Spleen (tissue), 11 donors: ENCODE data around the gene ANOS1. TPM values are rescaled to one million over a fixed set of nuclear protein-coding genes. Genes with fewer than 3 reads are reported as not detected.

Experiments
- DNase-seq: peaks from one replicate; pipeline ENCODE4 v3.0.0-alpha.2; 2020
- H3K27ac ChIP-seq, 8 donors: fragments of 200-600 bp; sonication (generic) in 7 of 8; 1 replicate in 4 of 8; 2 replicates in 4 of 8; pipeline versions ENCODE4 v1.5.0 to v1.8.0; 2016 to 2021; ENCODE audit warnings: inconsistent platforms in 4 of 8, mild to moderate bottlenecking in 4 of 8, moderate library complexity in 1 of 8
- H3K27me3 ChIP-seq, 7 donors: fragments of 200-600 bp; sonication (generic) in 6 of 7; replicated peaks in 1 of 7; 1 replicate in 4 of 7; 2 replicates in 3 of 7; pipeline versions ENCODE4 v1.5.0 to v1.8.0; 2016 to 2021; ENCODE audit warnings: inconsistent platforms in 3 of 7, mild to moderate bottlenecking in 1 of 7
- H3K36me3 ChIP-seq, 6 donors: fragments of 200-600 bp; sonication (generic) in 5 of 6; 1 replicate in 4 of 6; 2 replicates in 2 of 6; pipeline versions ENCODE4 v1.5.0 to v1.8.0; 2016 to 2021; ENCODE audit warnings: inconsistent platforms in 2 of 6
- H3K4me1 ChIP-seq, 6 donors: fragments of 200-600 bp; sonication (generic) in 5 of 6; 1 replicate in 3 of 6; 2 replicates in 3 of 6; pipeline versions ENCODE4 v1.5.0 to v1.8.0; 2016 to 2021; ENCODE audit warnings: inconsistent platforms in 3 of 6
- H3K4me3 ChIP-seq, 8 donors: fragments of 200-600 bp; sonication (generic) in 7 of 8; 1 replicate in 4 of 8; 2 replicates in 4 of 8; pipeline versions ENCODE4 v1.5.0 to v1.8.0; 2016 to 2021; ENCODE audit warnings: inconsistent platforms in 4 of 8, mild to moderate bottlenecking in 4 of 8, moderate library complexity in 2 of 8
- H3K9me3 ChIP-seq, 8 donors: fragments of 200-600 bp; sonication (generic) in 7 of 8; 1 replicate in 4 of 8; 2 replicates in 4 of 8; pipeline versions ENCODE4 v1.5.0 to v1.8.0; 2016 to 2021; ENCODE audit warnings: inconsistent platforms in 4 of 8
- POLR2A ChIP-seq, 3 donors: fragments of 450-650 bp; IDR thresholded peaks; one replicate each; pipeline ENCODE4 v1.5.1; 2017; ENCODE audit warnings: antibody characterized with exemption in 3 of 3, mild to moderate bottlenecking in 1 of 3
- POLR2AphosphoS5 ChIP-seq, 3 donors: sonication (generic); formaldehyde crosslinking; IDR thresholded peaks; one replicate each; pipeline ENCODE4 v1.5.1; 2017; ENCODE audit warnings: antibody characterized with exemption in 3 of 3
- WGBS, 5 donors: extraction: QIAGEN DNeasy Blood & Tissue Kit in 3 of 5; methylation state at CpG; one replicate each; pipeline versions ENCODE4 v1.1.5 to v1.1.7; 2013 to 2018; 5-methylcytosine and 5-hydroxymethylcytosine counted together
- intact Hi-C: fragments of 100-400 bp; cut with DNase I; formaldehyde crosslinking; loops from one replicate; pipeline ENCODE4 v1.15.0; 2023; ENCODE audit warnings: low total_unique reads
- polyA plus RNA-seq, 3 donors: library from polyadenylated mRNA; stranded (reverse); fragments of 200-250 nt; gene quantifications; one replicate each; pipeline ENCODE4 v1.2.1, GENCODE V29; 2013
- total RNA-seq, 7 donors: library from RNA; depleted of rRNA in 3 of 7; stranded (reverse); fragments of >200 nt in 3 of 7; fragmentation: NEBNext Ultra II Directional in 4 of 7; extraction: Animal tissue kit (Norgen Biotek cat#: 25700) in 4 of 7; gene quantifications; one replicate each; pipeline versions ENCODE4 v1.1.0 to v1.2.1, GENCODE V29; 2016 to 2021
- TF ChIP-seq, protein P1 (sequence below), 11 experiments: fragments of 200-600 bp in 7 of 11; fragments of 450-650 bp in 4 of 11; sonication (generic) in 4 of 11; IDR thresholded peaks in 8 of 11; conservative IDR thresholded peaks in 3 of 11; 1 replicate in 7 of 11; 2 replicates in 4 of 11; pipeline versions ENCODE4 v1.4.0 to v1.8.0; 2016 to 2021; ENCODE audit warnings: antibody characterized with exemption in 11 of 11, inconsistent platforms in 4 of 11, mild to moderate bottlenecking in 1 of 11
- donor health status: healthy with polysubstance abuse.
- donor health status: DM: no; HTN: no; CAD: no; lungs with moderate emphysema.
- donor health status: DM: no; HTN: no; CAD: no.
- donor health status: Bipolar disorder and iron deficiency.
- donor health status: healthy.
- donor health status: DM: no; HTN: no; CAD: no.
- donor health status: DM: yes; HTN: yes; CAD: no.

Gene ANOS1
- total and polyA plus RNA-seq, 10 donors: 0.26 to 3.9 (median 0.91) TPM

DNA sequence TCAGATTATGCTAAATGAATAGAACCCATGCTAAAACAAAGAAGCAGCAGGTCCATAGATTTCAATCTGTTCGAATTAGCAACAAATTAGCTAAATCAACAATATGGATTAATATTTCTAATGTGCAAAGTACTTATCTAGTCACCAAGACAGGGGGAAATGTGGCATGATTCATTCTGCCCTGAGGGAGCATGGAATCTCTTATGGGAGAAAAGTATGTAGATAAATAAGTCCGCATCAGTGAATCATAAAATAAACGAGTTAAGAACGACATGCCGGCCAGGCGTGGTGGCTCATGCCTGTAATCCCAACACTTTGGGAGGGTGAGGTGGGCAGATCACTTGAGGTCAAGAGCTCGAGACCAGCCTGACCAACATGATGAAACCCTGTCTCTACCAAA, 102.1 kb downstream of the ANOS1 start:
- Histone ChIP-seq H3K9me3 (no peaks in the 10 kb centered on the region), H3K36me3 (no peaks in the 10 kb centered on the region), H3K4me3 (no peak overlapping the region), H3K27ac (no peak overlapping the region), H3K4me1 (no peaks in the 10 kb centered on the region), H3K27me3 (no peaks in the 10 kb centered on the region)
- intact Hi-C loops: no loop called here
- DNase-seq: no peak
- whole genome bisulfite sequencing, 5 donors: 86 to 93% (median 89%) methylated on average over 7 of the region's 7 CpGs
- no peak for TF ChIP-seq POLR2AphosphoS5 (IDR thresholded peaks at IDR 0.05)
- TF ChIP-seq, protein P1, sequence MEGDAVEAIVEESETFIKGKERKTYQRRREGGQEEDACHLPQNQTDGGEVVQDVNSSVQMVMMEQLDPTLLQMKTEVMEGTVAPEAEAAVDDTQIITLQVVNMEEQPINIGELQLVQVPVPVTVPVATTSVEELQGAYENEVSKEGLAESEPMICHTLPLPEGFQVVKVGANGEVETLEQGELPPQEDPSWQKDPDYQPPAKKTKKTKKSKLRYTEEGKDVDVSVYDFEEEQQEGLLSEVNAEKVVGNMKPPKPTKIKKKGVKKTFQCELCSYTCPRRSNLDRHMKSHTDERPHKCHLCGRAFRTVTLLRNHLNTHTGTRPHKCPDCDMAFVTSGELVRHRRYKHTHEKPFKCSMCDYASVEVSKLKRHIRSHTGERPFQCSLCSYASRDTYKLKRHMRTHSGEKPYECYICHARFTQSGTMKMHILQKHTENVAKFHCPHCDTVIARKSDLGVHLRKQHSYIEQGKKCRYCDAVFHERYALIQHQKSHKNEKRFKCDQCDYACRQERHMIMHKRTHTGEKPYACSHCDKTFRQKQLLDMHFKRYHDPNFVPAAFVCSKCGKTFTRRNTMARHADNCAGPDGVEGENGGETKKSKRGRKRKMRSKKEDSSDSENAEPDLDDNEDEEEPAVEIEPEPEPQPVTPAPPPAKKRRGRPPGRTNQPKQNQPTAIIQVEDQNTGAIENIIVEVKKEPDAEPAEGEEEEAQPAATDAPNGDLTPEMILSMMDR (IDR thresholded peaks at IDR 0.05 in 8 of 11, conservative IDR thresholded peaks at IDR 0.05 in 3 of 11): no peak
- no peak for TF ChIP-seq POLR2A (IDR thresholded peaks at IDR 0.05)

DNA sequence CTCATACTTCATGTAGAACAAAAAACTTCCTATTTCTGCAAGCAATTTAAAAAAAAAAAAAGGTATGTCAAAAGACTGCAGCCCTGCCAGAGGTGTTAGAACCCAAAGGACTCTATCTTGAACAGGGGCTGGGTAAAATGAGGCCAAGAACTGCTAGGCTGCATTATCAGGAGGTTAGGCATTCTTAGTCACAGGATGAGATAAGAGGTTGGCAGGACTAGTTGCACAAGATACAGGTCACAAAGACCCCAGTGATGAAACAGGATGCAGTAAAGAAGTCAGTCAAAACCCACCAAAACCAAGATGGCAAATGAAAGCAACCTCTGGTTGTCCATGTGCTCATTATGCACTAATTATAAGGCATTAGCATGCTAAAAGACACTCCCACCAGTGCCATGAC, 104.1 kb downstream of the ANOS1 start:
- no peak for DNase-seq
- Histone ChIP-seq H3K4me3 (no peak overlapping the region), H3K4me1 (no peaks in the 10 kb centered on the region), H3K27me3 (no peaks in the 10 kb centered on the region), H3K27ac (no peak overlapping the region), H3K36me3 (no peaks in the 10 kb centered on the region), H3K9me3 (no peaks in the 10 kb centered on the region)
- intact Hi-C loops: no loop called here
- no peak for TF ChIP-seq POLR2AphosphoS5 (IDR thresholded peaks at IDR 0.05)
- TF ChIP-seq, protein P1 (IDR thresholded peaks at IDR 0.05 in 8 of 11, conservative IDR thresholded peaks at IDR 0.05 in 3 of 11): no peak
- no peak for TF ChIP-seq POLR2A (IDR thresholded peaks at IDR 0.05)

DNA sequence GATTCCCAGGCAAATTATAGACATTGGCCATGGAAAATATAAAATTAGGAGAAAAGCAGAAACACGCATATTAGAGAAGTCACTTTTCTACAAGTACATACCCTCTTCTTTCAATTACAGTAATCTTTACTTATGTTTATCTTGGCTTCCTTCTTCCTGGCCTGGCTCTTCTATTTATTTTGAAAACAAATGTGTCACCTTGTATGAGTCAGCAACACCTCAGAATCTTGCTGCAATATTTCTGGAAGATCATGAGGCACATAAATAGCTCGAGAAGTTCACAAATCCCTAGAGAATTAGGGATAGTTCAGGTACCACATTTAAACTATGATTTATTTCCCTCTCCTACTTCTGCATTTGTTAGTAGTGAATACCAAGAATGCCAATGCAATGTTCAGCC, 124.6 kb downstream of the ANOS1 start:
- H3K4me3 ChIP-seq: no peak overlapping the region
- H3K36me3 ChIP-seq: no peaks in the 10 kb centered on the region
- no peak for DNase-seq
- no peak overlapping the region for H3K27ac ChIP-seq
- 62 to 77% (median 72%) methylated on average over 2 of the region's 2 CpGs for WGBS, 5 donors
- H3K27me3 ChIP-seq: no peaks in the 10 kb centered on the region
- intact Hi-C loops: no loop called here
- TF ChIP-seq POLR2AphosphoS5 (IDR thresholded peaks at IDR 0.05): no peak
- TF ChIP-seq, protein P1 (IDR thresholded peaks at IDR 0.05 in 8 of 11, conservative IDR thresholded peaks at IDR 0.05 in 3 of 11): no peak
- TF ChIP-seq POLR2A (IDR thresholded peaks at IDR 0.05): no peak
- H3K4me1 ChIP-seq: no peaks in the 10 kb centered on the region
- peaks cover 3 to 35% (median 18%) of the 10 kb centered on the region in 8 donors for H3K9me3 ChIP-seq

DNA sequence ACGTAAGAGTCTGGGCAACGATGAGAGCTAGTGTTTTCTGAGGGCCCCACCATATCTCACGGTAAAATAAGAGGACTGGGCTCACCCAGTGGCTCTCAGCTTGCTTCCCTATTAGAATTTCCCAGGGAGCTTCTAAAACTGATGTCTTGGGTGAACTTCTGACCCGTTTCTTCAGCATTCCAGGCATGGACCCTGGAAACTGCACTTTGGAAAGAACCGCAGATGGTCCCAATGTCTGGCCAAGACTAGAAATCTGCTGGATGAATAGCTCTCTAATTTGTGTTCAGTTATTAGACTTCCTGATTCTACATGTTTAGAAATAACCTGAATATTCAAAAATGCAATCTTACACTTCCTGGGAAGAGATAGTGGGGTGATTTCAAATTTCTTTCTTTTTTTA, 127.8 kb downstream of the ANOS1 start:
- intact Hi-C loops: no loop called here
- WGBS, 5 donors: 81 to 92% (median 86%) methylated on average over 5 of the region's 5 CpGs
- Histone ChIP-seq H3K4me3 (no peak overlapping the region), H3K27me3 (no peaks in the 10 kb centered on the region), H3K36me3 (no peaks in the 10 kb centered on the region), H3K9me3 (peaks cover 0 to 5% (median 0%) of the 10 kb centered on the region in 8 donors), H3K27ac (no peak overlapping the region), H3K4me1 (no peaks in the 10 kb centered on the region)
- TF ChIP-seq POLR2A (IDR thresholded peaks at IDR 0.05) (no peak), POLR2AphosphoS5 (IDR thresholded peaks at IDR 0.05) (no peak)
- TF ChIP-seq, protein P1 (IDR thresholded peaks at IDR 0.05 in 8 of 11, conservative IDR thresholded peaks at IDR 0.05 in 3 of 11): no peak
- DNase-seq: no peak
